Measurements from ENCODE around the gene FAAP20. TPM values are rescaled to one million over a fixed set of nuclear protein-coding genes. Genes with fewer than 3 reads are reported as not detected.
A peak's percentile ranks its signal among the peaks of the same experiment; 100 is the strongest.

Gene FAAP20
- total and polyA plus RNA-seq, 9 of the 15 experiments (the other 6 are each of a cell fraction or from before 2014, with no cell fraction given) = 0.58 to 143 (median 9.9) TPM

DNA sequence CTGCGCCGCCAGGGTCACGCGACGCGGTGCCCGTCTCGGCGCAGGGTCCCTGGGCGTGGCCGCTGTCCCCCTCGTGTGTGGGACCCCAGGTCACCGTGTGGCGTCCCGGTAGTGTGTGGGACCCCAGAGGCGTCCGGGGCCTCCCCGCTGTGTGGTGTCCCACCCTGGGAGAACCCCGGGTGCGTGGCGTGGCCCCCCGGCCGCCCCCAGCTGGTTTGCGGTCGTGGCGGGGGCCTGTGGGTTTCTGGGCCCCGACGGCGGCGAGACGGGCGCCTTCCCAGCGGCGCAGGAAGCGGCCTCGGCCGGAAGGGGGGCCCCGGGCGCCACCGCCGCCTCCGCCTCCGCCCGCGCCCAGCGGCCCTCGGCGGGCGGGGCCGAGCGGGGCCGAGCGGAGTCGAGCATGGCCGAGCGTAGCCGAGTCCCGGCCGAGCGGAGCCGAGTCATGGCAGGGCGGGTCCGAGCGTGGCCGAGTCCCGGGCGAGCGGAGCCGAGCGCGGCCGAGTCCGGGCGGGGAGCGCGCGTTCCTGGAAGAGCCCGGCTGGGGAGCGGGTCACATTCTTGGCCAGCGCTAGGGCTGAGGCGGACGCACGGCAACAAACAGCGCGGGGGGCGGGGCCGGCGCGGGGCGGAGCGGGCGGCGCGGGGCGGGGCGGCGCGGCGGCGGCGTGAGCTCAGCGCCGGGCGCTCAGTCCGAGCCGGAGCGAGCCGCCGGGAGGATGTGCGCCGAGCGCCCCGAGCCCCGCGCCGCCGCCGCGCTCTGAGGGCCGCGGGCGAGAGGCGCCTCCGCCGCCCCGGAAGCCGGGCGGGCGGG is 33.0 kb upstream of the FAAP20 start (continued):
- TF ChIP-seq, protein P1, sequence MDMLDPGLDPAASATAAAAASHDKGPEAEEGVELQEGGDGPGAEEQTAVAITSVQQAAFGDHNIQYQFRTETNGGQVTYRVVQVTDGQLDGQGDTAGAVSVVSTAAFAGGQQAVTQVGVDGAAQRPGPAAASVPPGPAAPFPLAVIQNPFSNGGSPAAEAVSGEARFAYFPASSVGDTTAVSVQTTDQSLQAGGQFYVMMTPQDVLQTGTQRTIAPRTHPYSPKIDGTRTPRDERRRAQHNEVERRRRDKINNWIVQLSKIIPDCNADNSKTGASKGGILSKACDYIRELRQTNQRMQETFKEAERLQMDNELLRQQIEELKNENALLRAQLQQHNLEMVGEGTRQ (CRISPR knock-in tag; IDR thresholded peaks at IDR 0.05) = 0 out of 2 replicates have a peak, but pooled peaks have one; percentile 22
- TF ChIP-seq HMG20B (CRISPR knock-in tag; IDR thresholded peaks at IDR 0.05) = no peak
- TF ChIP-seq ASH1L (IDR thresholded peaks at IDR 0.05; ENCODE audit: borderline replicate concordance, low read depth, partially characterized antibody) = no peak
- no peak for TF ChIP-seq KAT2B (IDR thresholded peaks at IDR 0.05; ENCODE audit: low read depth, low read length)
- TF ChIP-seq ZNF444 (CRISPR knock-in tag; IDR thresholded peaks at IDR 0.05) = no peak
- peak; percentile 94 for TF ChIP-seq GABPA (tag; conservative IDR thresholded peaks at IDR 0.05; ENCODE audit: low read depth)
- TF ChIP-seq PML (IDR thresholded peaks at IDR 0.05; ENCODE audit: low read length) = peak; percentile 26; the same call in 1 of the 2 replicates
- TF ChIP-seq POLR2B (IDR thresholded peaks at IDR 0.05; ENCODE audit: low read depth, partially characterized antibody) = peak; percentile 62
- no peak for TF ChIP-seq ZNF445 (CRISPR knock-in tag; IDR thresholded peaks at IDR 0.05; ENCODE audit: low read depth)
- peak; percentile 30; the same call in 1 of the 2 replicates for TF ChIP-seq SOX6 (IDR thresholded peaks at IDR 0.05)
- no peak for TF ChIP-seq NR2F6 (CRISPR knock-in tag; IDR thresholded peaks at IDR 0.05)
- TF ChIP-seq TAF9B (IDR thresholded peaks at IDR 0.05; ENCODE audit: partially characterized antibody) = no peak
- 0 out of 2 replicates have a peak, but pooled peaks have one; percentile 43 for TF ChIP-seq ZNF12 (CRISPR knock-in tag; IDR thresholded peaks at IDR 0.05)
- TF ChIP-seq, protein P2, sequence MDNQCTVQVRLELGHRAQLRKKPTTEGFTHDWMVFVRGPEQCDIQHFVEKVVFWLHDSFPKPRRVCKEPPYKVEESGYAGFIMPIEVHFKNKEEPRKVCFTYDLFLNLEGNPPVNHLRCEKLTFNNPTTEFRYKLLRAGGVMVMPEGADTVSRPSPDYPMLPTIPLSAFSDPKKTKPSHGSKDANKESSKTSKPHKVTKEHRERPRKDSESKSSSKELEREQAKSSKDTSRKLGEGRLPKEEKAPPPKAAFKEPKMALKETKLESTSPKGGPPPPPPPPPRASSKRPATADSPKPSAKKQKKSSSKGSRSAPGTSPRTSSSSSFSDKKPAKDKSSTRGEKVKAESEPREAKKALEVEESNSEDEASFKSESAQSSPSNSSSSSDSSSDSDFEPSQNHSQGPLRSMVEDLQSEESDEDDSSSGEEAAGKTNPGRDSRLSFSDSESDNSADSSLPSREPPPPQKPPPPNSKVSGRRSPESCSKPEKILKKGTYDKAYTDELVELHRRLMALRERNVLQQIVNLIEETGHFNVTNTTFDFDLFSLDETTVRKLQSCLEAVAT (IDR thresholded peaks at IDR 0.05) = 0 out of 4 replicates have a peak, but pooled peaks of 1 of the 2 experiments have one; percentile 16
- TF ChIP-seq, protein P3, sequence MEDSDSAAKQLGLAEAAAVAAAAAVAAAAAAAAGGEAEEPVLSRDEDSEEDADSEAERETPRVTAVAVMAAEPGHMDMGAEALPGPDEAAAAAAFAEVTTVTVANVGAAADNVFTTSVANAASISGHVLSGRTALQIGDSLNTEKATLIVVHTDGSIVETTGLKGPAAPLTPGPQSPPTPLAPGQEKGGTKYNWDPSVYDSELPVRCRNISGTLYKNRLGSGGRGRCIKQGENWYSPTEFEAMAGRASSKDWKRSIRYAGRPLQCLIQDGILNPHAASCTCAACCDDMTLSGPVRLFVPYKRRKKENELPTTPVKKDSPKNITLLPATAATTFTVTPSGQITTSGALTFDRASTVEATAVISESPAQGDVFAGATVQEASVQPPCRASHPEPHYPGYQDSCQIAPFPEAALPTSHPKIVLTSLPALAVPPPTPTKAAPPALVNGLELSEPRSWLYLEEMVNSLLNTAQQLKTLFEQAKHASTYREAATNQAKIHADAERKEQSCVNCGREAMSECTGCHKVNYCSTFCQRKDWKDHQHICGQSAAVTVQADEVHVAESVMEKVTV (CRISPR knock-in tag; IDR thresholded peaks at IDR 0.05) = peak; percentile 100
- TF ChIP-seq SAFB (IDR thresholded peaks at IDR 0.05; ENCODE audit: borderline replicate concordance, low read depth, low read length) = peak; percentile 51; the same call in 1 of the 2 replicates
- TF ChIP-seq CCNT2 (IDR thresholded peaks at IDR 0.05; ENCODE audit: borderline replicate concordance, extremely low read depth, insufficient read length, low read depth, low read length) = peak; percentile 63
- no peak for TF ChIP-seq MCM3 (IDR thresholded peaks at IDR 0.05)
- TF ChIP-seq, protein P4, sequence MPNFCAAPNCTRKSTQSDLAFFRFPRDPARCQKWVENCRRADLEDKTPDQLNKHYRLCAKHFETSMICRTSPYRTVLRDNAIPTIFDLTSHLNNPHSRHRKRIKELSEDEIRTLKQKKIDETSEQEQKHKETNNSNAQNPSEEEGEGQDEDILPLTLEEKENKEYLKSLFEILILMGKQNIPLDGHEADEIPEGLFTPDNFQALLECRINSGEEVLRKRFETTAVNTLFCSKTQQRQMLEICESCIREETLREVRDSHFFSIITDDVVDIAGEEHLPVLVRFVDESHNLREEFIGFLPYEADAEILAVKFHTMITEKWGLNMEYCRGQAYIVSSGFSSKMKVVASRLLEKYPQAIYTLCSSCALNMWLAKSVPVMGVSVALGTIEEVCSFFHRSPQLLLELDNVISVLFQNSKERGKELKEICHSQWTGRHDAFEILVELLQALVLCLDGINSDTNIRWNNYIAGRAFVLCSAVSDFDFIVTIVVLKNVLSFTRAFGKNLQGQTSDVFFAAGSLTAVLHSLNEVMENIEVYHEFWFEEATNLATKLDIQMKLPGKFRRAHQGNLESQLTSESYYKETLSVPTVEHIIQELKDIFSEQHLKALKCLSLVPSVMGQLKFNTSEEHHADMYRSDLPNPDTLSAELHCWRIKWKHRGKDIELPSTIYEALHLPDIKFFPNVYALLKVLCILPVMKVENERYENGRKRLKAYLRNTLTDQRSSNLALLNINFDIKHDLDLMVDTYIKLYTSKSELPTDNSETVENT (CRISPR knock-in tag; IDR thresholded peaks at IDR 0.05) = peak; percentile 88
- no peak for TF ChIP-seq ZKSCAN3 (CRISPR knock-in tag; IDR thresholded peaks at IDR 0.05)
- TF ChIP-seq ERF (CRISPR knock-in tag; IDR thresholded peaks at IDR 0.05) = 0 out of 2 replicates have a peak, but pooled peaks have one; percentile 64
